Endothelial cell of umbilical vein (primary cell): ENCODE data around the gene CUL7.

Source experiments
- EZH2 ChIP-seq: IDR thresholded peaks from 2 replicates; pipeline ENCODE4 v1.6.1; 2012; ENCODE audit warnings: borderline replicate concordance, low read depth, mild to moderate bottlenecking, moderate library complexity, low read length, inconsistent platforms; ENCODE audit not compliant: severe bottlenecking
- GATA2 ChIP-seq: IDR thresholded peaks from 2 replicates; pipeline ENCODE4 v1.7.0; 2011; ENCODE audit warnings: low read depth, mild to moderate bottlenecking, moderate library complexity, mixed read lengths, low read length; ENCODE audit not compliant: insufficient read length, insufficient read depth
- JUN ChIP-seq: IDR thresholded peaks from 2 replicates; pipeline ENCODE4 v1.6.1; 2011; ENCODE audit warnings: borderline replicate concordance, low read depth; ENCODE audit not compliant: insufficient read length, insufficient read depth
- POLR2A ChIP-seq: IDR thresholded peaks from 2 replicates; pipeline ENCODE4 v1.6.1; 2012; ENCODE audit warnings: low read depth, mild to moderate bottlenecking, control low read depth, low read length
- POLR2AphosphoS5 ChIP-seq: IDR thresholded peaks from 2 replicates; pipeline ENCODE4 v1.6.1; 2012; ENCODE audit warnings: low read depth, mild to moderate bottlenecking, control low read depth, low read length, moderate library complexity; ENCODE audit not compliant: insufficient read depth
- TF ChIP-seq, protein P1 (sequence below), 2 donors: IDR thresholded peaks; 1 replicate in 1 of 2; 2 replicates in 1 of 2; pipeline ENCODE4 v1.5.1; 2011; ENCODE audit warnings: low read length in 2 of 2, mild to moderate bottlenecking in 2 of 2, moderate library complexity in 2 of 2, control low read depth in 1 of 2, inconsistent platforms in 1 of 2, low read depth in 1 of 2; ENCODE audit not compliant: insufficient read depth in 1 of 2; ENCODE audit errors: extremely low read depth in 1 of 2
- TF ChIP-seq, protein P2 (sequence below): IDR thresholded peaks from 2 replicates; pipeline ENCODE4 v1.6.1; 2011; ENCODE audit not compliant: insufficient read depth, insufficient read length

DNA sequence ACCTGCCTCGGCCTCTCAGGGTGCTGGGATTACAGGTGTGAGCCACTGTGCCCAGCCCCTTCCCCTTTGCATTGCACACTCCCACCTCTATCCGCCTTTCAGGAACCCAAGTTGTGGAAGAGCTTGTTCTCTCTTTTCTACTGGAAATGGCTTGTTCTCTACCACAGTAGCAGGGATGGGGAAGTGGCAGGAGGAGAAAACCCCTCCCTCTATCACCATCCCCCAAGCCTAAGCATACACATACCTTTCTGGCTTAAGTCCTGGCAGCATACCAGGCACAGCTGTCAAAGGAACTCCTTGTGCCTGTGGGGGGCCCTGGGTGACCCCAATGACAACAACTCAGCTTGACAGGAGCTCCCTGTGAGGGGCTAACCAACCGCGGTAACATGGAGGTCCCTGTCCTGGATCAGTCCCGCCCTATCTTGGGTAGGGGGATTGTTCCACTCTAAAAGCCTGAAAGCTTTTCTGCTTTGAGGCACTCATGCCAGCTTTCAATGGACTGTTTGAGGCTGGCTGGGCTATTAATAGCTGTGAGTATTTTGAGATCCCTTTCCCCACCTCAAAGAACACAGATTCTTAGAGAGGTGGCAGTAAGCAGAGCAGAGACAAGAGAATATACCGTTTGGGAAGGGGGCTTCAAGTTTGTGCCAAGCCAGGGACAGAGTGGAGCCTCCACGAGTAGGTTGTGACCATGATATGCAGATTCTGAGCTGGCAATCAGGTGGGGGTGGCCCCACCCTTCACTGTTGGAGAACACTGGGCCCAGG, 37.3 kb downstream of the CUL7 start:
- TF ChIP-seq, protein P1, sequence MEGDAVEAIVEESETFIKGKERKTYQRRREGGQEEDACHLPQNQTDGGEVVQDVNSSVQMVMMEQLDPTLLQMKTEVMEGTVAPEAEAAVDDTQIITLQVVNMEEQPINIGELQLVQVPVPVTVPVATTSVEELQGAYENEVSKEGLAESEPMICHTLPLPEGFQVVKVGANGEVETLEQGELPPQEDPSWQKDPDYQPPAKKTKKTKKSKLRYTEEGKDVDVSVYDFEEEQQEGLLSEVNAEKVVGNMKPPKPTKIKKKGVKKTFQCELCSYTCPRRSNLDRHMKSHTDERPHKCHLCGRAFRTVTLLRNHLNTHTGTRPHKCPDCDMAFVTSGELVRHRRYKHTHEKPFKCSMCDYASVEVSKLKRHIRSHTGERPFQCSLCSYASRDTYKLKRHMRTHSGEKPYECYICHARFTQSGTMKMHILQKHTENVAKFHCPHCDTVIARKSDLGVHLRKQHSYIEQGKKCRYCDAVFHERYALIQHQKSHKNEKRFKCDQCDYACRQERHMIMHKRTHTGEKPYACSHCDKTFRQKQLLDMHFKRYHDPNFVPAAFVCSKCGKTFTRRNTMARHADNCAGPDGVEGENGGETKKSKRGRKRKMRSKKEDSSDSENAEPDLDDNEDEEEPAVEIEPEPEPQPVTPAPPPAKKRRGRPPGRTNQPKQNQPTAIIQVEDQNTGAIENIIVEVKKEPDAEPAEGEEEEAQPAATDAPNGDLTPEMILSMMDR (IDR thresholded peaks at IDR 0.05; ENCODE audit: extremely low read depth in 1 of 2, insufficient read depth in 1 of 2, low read depth in 1 of 2, low read length in 2 of 2), result no peak
- TF ChIP-seq JUN, result no peak
- TF ChIP-seq POLR2AphosphoS5, result no peak
- TF ChIP-seq POLR2A, result no peak
- no peak for TF ChIP-seq GATA2
- TF ChIP-seq EZH2, result no peak
- TF ChIP-seq, protein P2, sequence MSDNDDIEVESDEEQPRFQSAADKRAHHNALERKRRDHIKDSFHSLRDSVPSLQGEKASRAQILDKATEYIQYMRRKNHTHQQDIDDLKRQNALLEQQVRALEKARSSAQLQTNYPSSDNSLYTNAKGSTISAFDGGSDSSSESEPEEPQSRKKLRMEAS, result no peak
